H1 (cell line): ENCODE measurements around the gene ARHGEF7. TPM values are rescaled to one million over a fixed set of nuclear protein-coding genes. Genes with fewer than 3 reads are reported as not detected.

Experiments used
- CTCF ChIA-PET: fragments of 300-600 bp; sonication (Branson Sonifier 250); formaldehyde crosslinking; loops from one replicate; lab custom pipeline; 2021; ENCODE audit not compliant: partially characterized antibody; lab: Charles Lee
- POLR2A ChIA-PET: fragments of 300-600 bp; sonication (Branson Sonifier 250); formaldehyde crosslinking; loops from one replicate; lab custom pipeline; 2021; ENCODE audit warnings: inconsistent platforms; ENCODE audit not compliant: partially characterized antibody; lab: Charles Lee
- DNase-seq, 2 experiments: peaks; one replicate each; pipeline versions ENCODE4 v3.0.0 to v3.0.0-alpha.2; 2010 to 2022; ENCODE audit warnings: low spot score in 2 of 2, low read depth in 1 of 2, mixed read lengths in 1 of 2
- FAIRE-seq: peaks from 2 replicates; lab custom pipeline; 2011; peaks lifted over from hg19 to GRCh38; lab: Jason Lieb, UNC
- H2AFZ ChIP-seq: 2 replicates; pipeline ENCODE4 v1.8.1; 2012; ENCODE audit warnings: low read length, inconsistent platforms
- H2AK5ac ChIP-seq: 2 replicates; pipeline ENCODE4 v1.6.1; 2013; ENCODE audit warnings: low read depth, low read length
- H2BK120ac ChIP-seq: replicated peaks from 2 replicates; pipeline ENCODE3; 2013; ENCODE audit warnings: low read depth, low read length, inconsistent platforms
- H2BK12ac ChIP-seq: 2 replicates; pipeline ENCODE4 v1.6.1; 2013; ENCODE audit warnings: low read depth, low read length
- H2BK15ac ChIP-seq: 2 replicates; pipeline ENCODE4 v1.6.1; 2013; ENCODE audit warnings: low read length
- H2BK20ac ChIP-seq: 2 replicates; pipeline ENCODE4 v1.6.1; 2013; ENCODE audit warnings: low read length
- H2BK5ac ChIP-seq: 2 replicates; pipeline ENCODE4 v1.6.1; 2013; ENCODE audit warnings: low read depth, low read length
- H3K14ac ChIP-seq: 2 replicates; pipeline ENCODE4 v1.6.1; 2013; ENCODE audit warnings: inconsistent platforms; ENCODE audit not compliant: insufficient read length
- H3K18ac ChIP-seq: 2 replicates; pipeline ENCODE4 v1.6.1; 2013; ENCODE audit warnings: low read length; ENCODE audit errors: extremely low read depth
- H3K23ac ChIP-seq: 2 replicates; pipeline ENCODE4 v1.6.1; 2013; ENCODE audit warnings: inconsistent platforms; ENCODE audit not compliant: insufficient read length
- H3K23me2 ChIP-seq: 2 replicates; pipeline ENCODE4 v1.6.1; 2013; ENCODE audit warnings: low read depth, low read length
- H3K27ac ChIP-seq: 2 replicates; pipeline ENCODE4 v1.6.1; 2011; ENCODE audit warnings: low read depth, low read length, inconsistent platforms
- H3K27me3 ChIP-seq, 4 experiments: replicated peaks in 1 of 4; 1 replicate in 1 of 4; 2 replicates in 3 of 4; pipeline versions ENCODE4 v1.6.1 to v1.8.1; 2011 to 2013; ENCODE audit warnings: low read length in 3 of 4, mild to moderate bottlenecking in 3 of 4, inconsistent platforms in 2 of 4, mixed read lengths in 2 of 4, moderate library complexity in 1 of 4; ENCODE audit not compliant: control insufficient read depth in 3 of 4, insufficient read depth in 3 of 4; ENCODE audit errors: extremely low read depth in 1 of 4
- H3K36me3 ChIP-seq, 4 experiments: 2 replicates each; pipeline versions ENCODE4 v1.6.1 to v1.8.1; 2011 to 2013; ENCODE audit warnings: mild to moderate bottlenecking in 4 of 4, low read length in 3 of 4, moderate library complexity in 2 of 4, control low read depth in 1 of 4, inconsistent platforms in 1 of 4; ENCODE audit not compliant: insufficient read depth in 4 of 4, control insufficient read depth in 2 of 4
- H3K4ac ChIP-seq: replicated peaks from 2 replicates; pipeline ENCODE3; 2013; ENCODE audit warnings: low read length, low read depth, mixed read lengths, inconsistent platforms; ENCODE audit not compliant: insufficient read length
- H3K4me1 ChIP-seq, 4 experiments: replicated peaks in 1 of 4; 1 replicate in 1 of 4; 2 replicates in 3 of 4; pipeline versions ENCODE4 v1.6.1 to v1.8.1; 2011 to 2013; ENCODE audit warnings: low read length in 3 of 4, inconsistent platforms in 2 of 4, mixed read lengths in 1 of 4; ENCODE audit not compliant: insufficient read depth in 4 of 4, control insufficient read depth in 3 of 4
- H3K4me2 ChIP-seq, 2 experiments: 2 replicates each; pipeline versions ENCODE4 v1.6.1 to v1.8.1; 2011 to 2013; ENCODE audit warnings: low read depth in 2 of 2, low read length in 2 of 2, control low read depth in 1 of 2, inconsistent platforms in 1 of 2, mild to moderate bottlenecking in 1 of 2; ENCODE audit not compliant: insufficient read depth in 1 of 2
- H3K4me3 ChIP-seq, 4 experiments: fragments of 200-600, 300-600 bp in 1 of 4; sonication (generic), shearing (Covaris generic), sonication (Bioruptor Twin) in 1 of 4; 2 replicates each; pipeline versions ENCODE4 v1.5.1 to v1.8.1; 2011 to 2016; ENCODE audit warnings: low read length in 4 of 4, low read depth in 3 of 4, control low read depth in 2 of 4, inconsistent platforms in 2 of 4, mild to moderate bottlenecking in 2 of 4, mixed read lengths in 1 of 4, moderate library complexity in 1 of 4; ENCODE audit not compliant: insufficient read depth in 2 of 4; ENCODE audit errors: extremely low read depth in 1 of 4
- H3K56ac ChIP-seq: replicated peaks from 2 replicates; pipeline ENCODE3; 2013; ENCODE audit warnings: low read depth, mild to moderate bottlenecking, mixed read lengths, low read length, inconsistent platforms; ENCODE audit not compliant: insufficient read length
- H3K79me1 ChIP-seq: 2 replicates; pipeline ENCODE4 v1.6.1; 2013; ENCODE audit warnings: low read depth, low read length, control low read depth
- H3K79me2 ChIP-seq, 2 experiments: 2 replicates each; pipeline versions ENCODE4 v1.6.1 to v1.8.1; 2012 to 2013; ENCODE audit warnings: low read length in 2 of 2, mild to moderate bottlenecking in 2 of 2, inconsistent platforms in 1 of 2; ENCODE audit not compliant: insufficient read depth in 2 of 2, control insufficient read depth in 1 of 2
- H3K9ac ChIP-seq, 4 experiments: replicated peaks in 1 of 4; 1 replicate in 1 of 4; 2 replicates in 3 of 4; pipeline versions ENCODE4 v1.6.1 to v1.8.1; 2011 to 2013; ENCODE audit warnings: low read depth in 3 of 4, low read length in 3 of 4, control low read depth in 2 of 4, mild to moderate bottlenecking in 2 of 4, moderate library complexity in 2 of 4, inconsistent platforms in 1 of 4; ENCODE audit errors: extremely low read depth in 1 of 4
- H3K9me3 ChIP-seq, 2 experiments: 2 replicates each; pipeline versions ENCODE4 v1.6.1 to v1.8.1; 2012 to 2013; ENCODE audit warnings: mild to moderate bottlenecking in 2 of 2, moderate library complexity in 2 of 2, control low read depth in 1 of 2, inconsistent platforms in 1 of 2, low read depth in 1 of 2, low read length in 1 of 2, mixed read lengths in 1 of 2; ENCODE audit not compliant: insufficient read depth in 2 of 2
- H4K20me1 ChIP-seq, 2 experiments: replicated peaks in 1 of 2; 2 replicates each; pipeline versions ENCODE3 to v1.8.1; 2011 to 2013; ENCODE audit warnings: inconsistent platforms in 2 of 2, low read length in 2 of 2, mild to moderate bottlenecking in 1 of 2; ENCODE audit not compliant: insufficient read depth in 2 of 2, control insufficient read depth in 1 of 2
- H4K5ac ChIP-seq: 2 replicates; pipeline ENCODE4 v1.6.1; 2013; ENCODE audit warnings: low read length, low read depth, mixed read lengths, inconsistent platforms; ENCODE audit not compliant: insufficient read length
- H4K8ac ChIP-seq: 2 replicates; pipeline ENCODE4 v1.8.0; 2013; ENCODE audit warnings: mild to moderate bottlenecking, moderate library complexity, low read length, inconsistent platforms; ENCODE audit not compliant: insufficient read depth; ENCODE audit errors: extremely low read depth
- H4K91ac ChIP-seq: replicated peaks from 2 replicates; pipeline ENCODE3; 2013; ENCODE audit warnings: low read length, mixed read lengths, inconsistent platforms; ENCODE audit not compliant: insufficient read length
- NANOG ChIP-seq: IDR thresholded peaks from 2 replicates; pipeline ENCODE4 v1.6.1; 2011; ENCODE audit warnings: low read length, low read depth, mild to moderate bottlenecking, inconsistent platforms; ENCODE audit not compliant: insufficient read depth, poor library complexity, severe bottlenecking
- WGBS, 2 experiments: shearing (Covaris generic) in 1 of 2; methylation state at CpG; one replicate each; pipeline versions ENCODE4 v1.1.6 to v1.1.7; 2013 to 2015; ENCODE audit warnings: low lambda C conversion rate in 2 of 2, mixed read lengths in 2 of 2, inconsistent platforms in 1 of 2, low coverage in 1 of 2, missing lambda C conversion rate in 1 of 2; ENCODE audit not compliant: insufficient replicate concordance in 2 of 2, insufficient coverage in 1 of 2, insufficient read length in 1 of 2; ENCODE audit errors: extremely low coverage in 1 of 2, missing lambda C conversion rate in 1 of 2; 5-methylcytosine and 5-hydroxymethylcytosine counted together
- polyA plus RNA-seq, 7 experiments: library from polyadenylated mRNA; depleted of rRNA in 3 of 7; stranded (reverse) in 5 of 7; unstranded in 2 of 7; fragments of >200 nt in 5 of 7; fragments of 200-250 nt in 2 of 7; gene quantifications; 1 replicate in 5 of 7; 2 replicates in 1 of 7; 4 replicates in 1 of 7; pipeline versions ENCODE4 v1.2.1 to v1.2.3, GENCODE V29; 2011 to 2013; ENCODE audit warnings: missing spikeins in 2 of 7, mixed read lengths in 2 of 7
- total RNA-seq: library from RNA; stranded (reverse); fragmentation: NEBNext Ultra II Directional; extraction: Animal tissue kit (Norgen Biotek cat#: 25700); gene quantifications from 2 replicates; pipeline ENCODE4 v1.2.1, GENCODE V29; 2021

Gene ARHGEF7
- total and polyA plus RNA-seq, 2 of the 8 experiments (the other 6 are each of a cell fraction or from before 2014, with no cell fraction given), result 26.2 to 56.5 TPM

GRCh38 chr13:111095031-111095840, 19.9 kb upstream of the ARHGEF7 start:
- Histone ChIP-seq H3K4me3 (no peak overlapping the region), H4K91ac (no peak overlapping the region), H3K4me1 (no peaks in the 10 kb centered on the region; a peak in 1 of 7 replicates), H4K8ac (no peak overlapping the region), H3K18ac (no peak overlapping the region; the same call in 1 of the 2 replicates), H3K4me2 (no peak overlapping the region), H3K79me2 (no peaks in the 10 kb centered on the region), H3K27me3 (no peaks in the 10 kb centered on the region), H3K23me2 (no peaks in the 10 kb centered on the region), H4K5ac (no peak overlapping the region), H2AFZ (no peak overlapping the region), H3K9me3 (no peaks in the 10 kb centered on the region), H2BK5ac (no peak overlapping the region), H2BK120ac (no peak overlapping the region), H2AK5ac (no peak overlapping the region), H2BK15ac (no peak overlapping the region), H3K4ac (no peak overlapping the region), H3K23ac (no peak overlapping the region), H3K27ac (no peak overlapping the region), H3K79me1 (no peaks in the 10 kb centered on the region), H3K36me3 (no peaks in the 10 kb centered on the region), H3K9ac (no peak overlapping the region), H3K56ac (no peak overlapping the region), H2BK20ac (no peak overlapping the region), H2BK12ac (no peak overlapping the region), H4K20me1 (no peaks in the 10 kb centered on the region), H3K14ac (no peak overlapping the region)
- no peak for TF ChIP-seq NANOG
- FAIRE-seq, result no peak
- ChIA-PET POLR2A (no interaction called here), CTCF (interaction anchor here (0.9 to 1.8 kb wide), 7 partner anchors 17 to 144 kb away, joined by 3 to 20 read pairs (median 4); no protein-coding TSS in a partner anchor)
- no peak for DNase-seq
- WGBS, 2 experiments, result 91% methylated on average over 29 of the region's 30 CpGs; no CpG with 5 or more reads in 1 of the 2 experiments
